GM12865 (cell line): Measurements from ENCODE around the gene TMEM237.

Experiments
- DNase-seq: peaks from one replicate; pipeline ENCODE4 v3.0.0; 2010; ENCODE audit warnings: low read depth
- H3K4me3 ChIP-seq: 2 replicates; pipeline ENCODE4 v1.5.1; 2011; ENCODE audit warnings: mild to moderate bottlenecking, low read depth, low read length, control low read depth
- TF ChIP-seq, protein P1 (sequence below): IDR thresholded peaks from 2 replicates; pipeline ENCODE4 v1.5.1; 2011; ENCODE audit warnings: low read length, control low read depth, low read depth, inconsistent platforms; ENCODE audit not compliant: insufficient read depth; ENCODE audit errors: missing control alignments

Gene TMEM237

DNA sequence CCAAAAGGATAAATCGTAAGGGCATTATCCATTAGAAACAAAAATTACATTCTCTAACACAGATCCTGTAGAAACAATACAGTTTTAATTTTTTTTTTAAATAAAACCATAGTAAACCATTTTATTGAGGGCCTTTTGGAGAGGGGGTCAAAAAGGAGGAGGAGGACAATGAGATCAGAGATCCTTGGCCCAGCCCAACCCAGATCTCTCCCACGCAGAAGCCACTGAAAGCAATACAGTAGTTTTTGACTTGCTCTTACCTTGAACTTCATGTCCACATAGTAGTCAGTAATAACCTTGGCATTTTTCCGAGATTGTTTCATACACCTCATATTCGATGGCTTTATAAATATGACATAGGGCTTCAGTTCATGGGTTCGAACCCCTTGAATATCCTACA, 4.1 kb upstream of the TMEM237 start:
- DNase-seq: no peak
- TF ChIP-seq, protein P1, sequence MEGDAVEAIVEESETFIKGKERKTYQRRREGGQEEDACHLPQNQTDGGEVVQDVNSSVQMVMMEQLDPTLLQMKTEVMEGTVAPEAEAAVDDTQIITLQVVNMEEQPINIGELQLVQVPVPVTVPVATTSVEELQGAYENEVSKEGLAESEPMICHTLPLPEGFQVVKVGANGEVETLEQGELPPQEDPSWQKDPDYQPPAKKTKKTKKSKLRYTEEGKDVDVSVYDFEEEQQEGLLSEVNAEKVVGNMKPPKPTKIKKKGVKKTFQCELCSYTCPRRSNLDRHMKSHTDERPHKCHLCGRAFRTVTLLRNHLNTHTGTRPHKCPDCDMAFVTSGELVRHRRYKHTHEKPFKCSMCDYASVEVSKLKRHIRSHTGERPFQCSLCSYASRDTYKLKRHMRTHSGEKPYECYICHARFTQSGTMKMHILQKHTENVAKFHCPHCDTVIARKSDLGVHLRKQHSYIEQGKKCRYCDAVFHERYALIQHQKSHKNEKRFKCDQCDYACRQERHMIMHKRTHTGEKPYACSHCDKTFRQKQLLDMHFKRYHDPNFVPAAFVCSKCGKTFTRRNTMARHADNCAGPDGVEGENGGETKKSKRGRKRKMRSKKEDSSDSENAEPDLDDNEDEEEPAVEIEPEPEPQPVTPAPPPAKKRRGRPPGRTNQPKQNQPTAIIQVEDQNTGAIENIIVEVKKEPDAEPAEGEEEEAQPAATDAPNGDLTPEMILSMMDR: no peak
- no peak overlapping the region for H3K4me3 ChIP-seq

DNA sequence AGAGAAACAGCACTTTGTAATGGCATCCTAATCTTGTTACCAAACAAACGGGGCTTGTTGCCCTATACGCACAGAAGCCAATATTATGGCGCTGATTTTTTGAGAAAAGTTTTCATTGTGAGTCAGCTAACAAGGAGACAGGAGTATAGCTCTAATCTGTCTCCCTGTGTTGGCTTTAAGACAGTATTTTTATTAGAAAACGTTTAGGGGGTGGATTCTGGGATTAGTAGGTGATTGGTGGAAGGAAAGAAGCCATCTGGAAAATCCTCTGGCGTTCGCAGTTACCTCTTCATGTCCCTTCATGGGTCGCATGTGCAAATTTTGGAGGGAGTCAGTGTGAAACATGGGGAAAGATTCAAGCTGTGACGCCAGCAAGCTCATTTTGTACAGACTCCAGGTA, 698 bp upstream of the TMEM237 start:
- TF ChIP-seq, protein P1: no peak
- DNase-seq: no peak
- no peak overlapping the region for H3K4me3 ChIP-seq

DNA sequence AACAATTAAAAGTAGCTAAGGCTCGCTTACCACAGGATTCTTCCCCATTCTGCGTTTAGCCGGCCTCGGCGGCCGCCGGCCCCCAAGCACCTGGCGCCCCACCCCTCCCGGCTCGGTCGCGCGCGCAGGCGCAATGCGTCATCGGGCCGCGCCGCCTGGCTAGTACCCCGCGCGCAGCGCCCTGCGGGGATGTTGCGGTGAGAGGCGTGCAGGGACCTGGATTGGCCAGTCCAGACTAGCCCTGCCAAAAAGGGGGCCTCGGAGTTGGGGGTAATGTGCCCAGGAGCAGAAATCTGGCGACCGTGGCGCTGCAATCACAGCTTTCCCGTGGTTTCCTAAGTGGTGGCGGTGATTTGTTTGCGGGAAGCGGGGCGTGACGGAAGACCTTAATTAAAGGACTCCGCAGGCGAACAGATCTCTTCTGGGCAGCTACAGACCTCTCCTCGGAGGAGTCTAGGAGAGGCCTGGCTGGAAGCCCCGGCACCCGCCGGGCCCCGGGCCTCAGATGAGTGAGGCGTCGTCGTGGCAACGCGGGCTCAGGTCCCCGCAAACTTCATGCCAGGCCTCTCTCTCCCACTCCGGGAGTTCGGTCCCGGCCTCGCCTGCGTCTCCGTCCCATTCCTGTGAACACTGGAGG, 606 bp downstream of the TMEM237 start:
- peak; percentile 84 for DNase-seq
- TF ChIP-seq, protein P1: no peak
- H3K4me3 ChIP-seq: peak overlapping the region; percentile 96

DNA sequence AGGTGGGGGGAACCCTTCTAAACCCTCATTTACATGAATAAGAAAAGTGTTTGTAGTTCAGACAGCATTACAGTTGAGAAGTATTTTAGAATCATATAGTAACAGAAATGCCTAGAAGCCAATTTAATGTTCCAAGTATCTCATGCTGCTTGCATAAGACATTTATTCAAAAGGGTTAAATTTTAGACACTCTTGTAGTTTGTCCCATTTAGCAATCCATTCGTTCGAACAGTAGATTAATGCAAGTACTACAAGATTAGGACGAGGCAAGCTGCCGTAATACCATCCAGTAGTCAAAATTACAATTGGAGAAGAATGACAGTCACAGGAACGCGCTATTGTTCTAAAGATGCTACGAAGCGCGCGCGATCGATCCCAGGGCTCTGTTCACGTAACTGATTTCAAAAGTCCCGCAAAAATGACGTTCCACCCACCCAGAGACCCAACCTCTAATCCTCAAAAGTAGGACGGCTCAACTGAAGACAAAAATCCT, 1.2 kb downstream of the TMEM237 start:
- TF ChIP-seq, protein P1: no peak
- DNase-seq: no peak
- peak overlapping the region; percentile 96 for H3K4me3 ChIP-seq

DNA sequence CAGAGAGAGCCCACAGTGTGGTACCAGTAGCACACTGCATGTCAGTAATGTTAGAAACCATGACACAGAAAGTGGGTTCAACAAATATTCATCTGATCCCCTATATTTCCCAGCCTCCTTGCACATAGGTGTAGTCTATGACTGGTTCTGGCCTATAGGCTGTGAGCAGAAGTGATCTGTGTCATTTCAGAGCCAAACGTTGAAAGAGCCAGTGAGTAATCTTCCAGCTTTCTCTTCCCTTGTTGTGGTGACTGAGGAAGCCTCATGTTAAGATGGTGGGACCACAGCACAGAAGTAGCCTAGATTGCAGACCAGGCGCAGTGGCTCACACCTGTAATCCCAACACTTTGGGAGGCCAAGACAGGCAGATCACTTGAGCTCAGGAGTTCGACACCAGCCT, 4.1 kb downstream of the TMEM237 start:
- no peak for DNase-seq
- TF ChIP-seq, protein P1: no peak
- H3K4me3 ChIP-seq: no peak overlapping the region

DNA sequence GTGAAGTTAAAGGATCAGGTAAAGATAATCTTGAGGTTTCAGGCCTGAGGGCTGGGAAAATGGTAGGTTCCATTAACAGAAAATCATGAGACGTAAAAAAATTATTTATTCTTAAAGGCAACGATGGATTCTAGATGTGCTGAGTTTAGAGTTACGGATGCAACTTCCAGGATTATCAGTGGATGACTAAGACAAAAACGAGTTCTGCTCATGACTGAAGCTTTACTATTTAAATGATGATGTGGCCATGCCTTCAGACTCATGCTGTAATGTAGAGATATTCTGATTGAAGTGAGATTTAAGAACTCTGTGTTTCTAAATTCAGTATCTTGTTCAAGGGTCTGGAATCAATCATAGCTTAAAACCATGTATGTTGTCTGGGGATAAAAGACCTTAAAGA, 5.0 kb downstream of the TMEM237 start:
- TF ChIP-seq, protein P1: no peak
- DNase-seq: no peak
- no peak overlapping the region for H3K4me3 ChIP-seq

DNA sequence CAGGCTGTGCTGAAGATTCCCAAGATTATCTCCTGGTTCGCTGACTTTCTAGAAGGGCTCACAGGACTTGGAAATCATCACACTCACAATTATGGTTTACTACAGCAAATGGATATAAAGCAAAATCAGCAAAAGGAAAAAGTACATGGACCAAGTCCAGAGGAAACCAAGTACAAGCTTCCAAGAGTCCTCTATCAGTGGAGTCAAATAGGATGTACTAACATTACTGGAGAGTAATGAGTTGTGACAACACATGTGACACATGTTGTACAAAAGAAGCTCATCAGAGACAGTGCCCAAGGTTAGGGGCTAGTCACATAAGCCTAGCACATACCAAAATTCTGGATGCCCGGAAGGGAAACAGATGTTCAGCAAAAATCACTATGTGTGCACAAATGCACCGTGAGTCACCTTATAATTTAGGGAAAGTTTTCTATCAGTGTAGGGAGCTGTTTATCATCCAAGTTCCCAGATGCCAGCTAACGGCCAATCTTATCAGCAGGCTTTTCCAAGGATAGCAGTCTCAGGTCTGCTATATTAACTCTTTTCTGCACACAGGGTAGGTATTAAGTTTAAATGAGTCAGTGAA, 9.5 kb downstream of the TMEM237 start:
- DNase-seq: no peak

More for the DNA sequence above, 9.5 kb downstream of the TMEM237 start:
- TF ChIP-seq, protein P1: no peak
- H3K4me3 ChIP-seq: no peak overlapping the region
